MG63 (cell line): Measurements from ENCODE around the gene SYT2. TPM values are rescaled to one million over a fixed set of nuclear protein-coding genes. Genes with fewer than 3 reads are reported as not detected.
"Not testable (repeated sequence)": the region's sequence is repeated elsewhere in the genome, so short reads cannot be mapped to it uniquely, and the experiment has no call there.

Source experiments
- DNase-seq: peaks from one replicate; pipeline ENCODE4 v3.0.0-alpha.2; 2020
- H3K27me3 ChIP-seq: fragments of 250-450 bp; sonication (Bioruptor Pico); 2 replicates; pipeline ENCODE4 v1.5.1; 2020; ENCODE audit warnings: mild to moderate bottlenecking, moderate library complexity
- H3K36me3 ChIP-seq: fragments of 250-450 bp; sonication (Bioruptor Pico); 2 replicates; pipeline ENCODE4 v1.5.1; 2020; ENCODE audit warnings: mild to moderate bottlenecking, moderate library complexity
- H3K4me3 ChIP-seq: fragments of 250-450 bp; sonication (Bioruptor Pico); 2 replicates; pipeline ENCODE4 v1.5.1; 2020; ENCODE audit warnings: mild to moderate bottlenecking, moderate library complexity
- H3K9me3 ChIP-seq: fragments of 250-450 bp; sonication (Bioruptor Pico); 2 replicates; pipeline ENCODE4 v1.5.1; 2020; ENCODE audit warnings: mild to moderate bottlenecking, moderate library complexity
- total RNA-seq: library from RNA; depleted of rRNA; stranded (reverse); fragments of >200 nt; shearing (Covaris generic); gene quantifications from 2 replicates; pipeline ENCODE4 v1.2.3, GENCODE V29; 2014; ENCODE audit warnings: low replicate concordance

Gene SYT2
- total RNA-seq, 1 experiment from 2014 or later, result 0.03 TPM

GRCh38 chr1:202639500-202639899 is 70.8 kb downstream of the SYT2 start:
- Histone ChIP-seq H3K27me3 (peaks cover 25% of the 10 kb centered on the region), H3K4me3 (no peak overlapping the region), H3K36me3 (no peaks in the 10 kb centered on the region), H3K9me3 (no peaks in the 10 kb centered on the region)
- no peak for DNase-seq

DNA sequence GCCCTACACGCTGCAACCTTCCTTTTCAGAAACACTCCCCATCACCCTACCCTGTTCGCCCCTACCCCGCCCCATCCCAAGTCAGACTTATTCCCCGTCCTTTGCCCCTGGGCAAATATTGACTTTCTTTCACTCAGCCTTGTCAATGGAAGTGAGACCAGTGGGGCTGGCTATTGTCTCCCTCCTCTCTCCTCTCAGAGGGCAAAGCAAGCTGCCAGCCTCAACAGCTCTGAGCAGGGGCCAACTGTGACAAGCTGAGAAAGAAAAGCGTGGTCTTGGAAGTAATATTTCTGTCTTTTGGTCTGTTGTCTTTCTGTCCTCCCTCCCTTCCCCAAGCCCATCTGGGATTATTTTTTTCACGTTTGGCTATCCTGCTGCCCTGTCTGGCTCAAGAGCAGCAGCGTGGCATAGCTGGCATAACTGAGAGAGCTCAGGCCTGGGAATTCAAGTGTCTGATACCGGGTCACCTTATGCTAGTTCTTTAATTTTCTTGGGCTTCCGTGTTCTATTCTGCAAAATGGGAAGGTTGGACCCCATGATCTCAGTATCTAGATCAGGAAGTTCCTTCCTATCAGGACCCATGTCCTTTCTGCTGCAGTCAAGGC is 71.5 kb downstream of the SYT2 start:
- H3K36me3 ChIP-seq, H3K4me3 ChIP-seq, DNase-seq, H3K9me3 ChIP-seq: not testable (repeated sequence)
- H3K27me3 ChIP-seq, result peaks cover 18% of the 10 kb centered on the region

DNA sequence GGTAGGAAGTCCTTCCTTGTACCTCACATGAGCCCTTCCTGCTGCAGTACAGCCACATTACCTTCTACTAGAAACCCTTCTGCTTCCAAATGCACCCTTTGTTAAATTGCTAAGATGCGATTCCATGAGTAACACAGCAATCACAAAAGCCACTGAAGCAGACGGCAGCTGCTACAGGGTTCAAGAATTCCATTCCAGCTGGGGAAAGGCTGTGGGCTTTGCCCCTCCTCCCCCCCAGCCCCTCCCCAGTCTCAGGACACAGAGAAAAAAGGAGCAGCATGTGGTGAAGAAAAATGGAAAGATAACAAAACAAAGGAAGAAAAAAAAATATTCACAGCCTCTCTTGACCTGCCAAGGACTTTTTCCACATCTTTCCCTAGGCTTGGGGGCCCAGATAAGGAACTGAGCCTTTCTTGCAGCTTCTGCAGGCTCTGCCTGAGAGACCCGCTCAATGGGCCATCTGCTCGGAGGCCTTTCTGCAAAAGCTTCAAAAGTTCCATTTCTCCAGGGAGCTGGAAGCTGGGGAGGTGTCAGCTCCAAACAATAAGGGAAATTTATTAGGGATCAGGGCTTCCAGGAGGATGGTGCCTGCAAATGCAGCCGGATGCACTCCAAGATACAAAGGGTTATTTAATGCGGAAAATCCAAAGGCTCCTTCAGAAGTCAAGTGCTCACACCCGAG is 72.1 kb downstream of the SYT2 start:
- no peak for DNase-seq
- no peak overlapping the region for H3K4me3 ChIP-seq
- no peaks in the 10 kb centered on the region for H3K36me3 ChIP-seq
- no peaks in the 10 kb centered on the region for H3K9me3 ChIP-seq
- H3K27me3 ChIP-seq, result peaks cover 12% of the 10 kb centered on the region

- not testable (repeated sequence) for H3K4me3 ChIP-seq, DNase-seq, H3K9me3 ChIP-seq, H3K36me3 ChIP-seq, H3K27me3 ChIP-seq
Measured at GRCh38 chr1:202637321-202638018, 72.8 kb downstream of the SYT2 start.

GRCh38 chr1:202636171-202636570 is 74.1 kb downstream of the SYT2 start:
- H3K27me3 ChIP-seq, H3K9me3 ChIP-seq, DNase-seq, H3K36me3 ChIP-seq, H3K4me3 ChIP-seq: not testable (repeated sequence)

- DNase-seq, result no peak
- no peaks in the 10 kb centered on the region for H3K27me3 ChIP-seq
- H3K36me3 ChIP-seq, result no peaks in the 10 kb centered on the region
- H3K9me3 ChIP-seq, result no peaks in the 10 kb centered on the region
- H3K4me3 ChIP-seq, result no peak overlapping the region
Measured at GRCh38 chr1:202632241-202632640, 78.0 kb downstream of the SYT2 start.

DNA sequence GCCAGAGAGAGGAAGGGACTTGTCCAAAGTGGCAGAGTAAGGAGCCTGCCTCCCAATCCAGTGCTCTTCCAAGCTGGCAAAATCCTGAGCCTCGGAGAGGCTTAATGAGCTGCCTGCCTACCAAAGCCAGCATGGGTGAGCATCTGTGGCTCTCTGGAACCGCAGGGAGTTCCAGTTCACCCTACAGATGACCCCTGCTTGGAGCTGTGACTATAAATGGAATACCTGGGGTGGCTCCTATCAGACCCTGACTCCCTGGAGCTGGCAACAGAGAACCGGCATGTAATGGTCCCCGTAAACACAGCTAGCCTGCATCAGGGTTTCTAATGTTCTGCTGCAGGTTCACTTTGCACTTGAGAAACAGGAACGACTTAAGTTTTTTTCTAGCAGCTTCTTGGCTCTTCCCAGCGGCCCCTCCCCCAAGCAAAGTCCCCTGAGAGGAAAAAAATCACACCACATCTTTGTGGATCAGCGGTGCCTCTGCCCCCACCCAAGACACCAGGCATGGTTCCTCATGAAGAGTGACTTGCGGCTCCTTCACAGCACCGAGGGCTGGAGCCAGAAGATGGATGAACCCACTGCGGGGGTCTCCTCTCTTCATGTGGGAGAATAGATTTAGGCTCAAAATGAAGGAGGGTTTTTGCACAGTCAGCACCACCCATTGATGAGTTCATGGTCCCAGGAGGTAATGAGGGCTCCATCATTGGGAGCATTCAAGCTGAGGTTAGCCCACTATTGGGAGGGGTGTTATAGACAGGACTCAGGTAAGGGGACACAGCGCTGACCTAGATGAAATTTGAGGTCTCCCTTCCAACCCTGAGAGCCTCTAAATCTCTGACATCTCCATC is 79.0 kb downstream of the SYT2 start:
- no peak for DNase-seq
- Histone ChIP-seq H3K4me3 (no peak overlapping the region), H3K9me3 (no peaks in the 10 kb centered on the region), H3K27me3 (no peaks in the 10 kb centered on the region), H3K36me3 (no peaks in the 10 kb centered on the region)

GRCh38 chr1:202630541-202630940 is 79.7 kb downstream of the SYT2 start:
- no peaks in the 10 kb centered on the region for H3K27me3 ChIP-seq
- no peak overlapping the region for H3K4me3 ChIP-seq
- no peaks in the 10 kb centered on the region for H3K9me3 ChIP-seq
- no peaks in the 10 kb centered on the region for H3K36me3 ChIP-seq
- DNase-seq, result no peak

- DNase-seq, H3K27me3 ChIP-seq, H3K4me3 ChIP-seq, H3K9me3 ChIP-seq, H3K36me3 ChIP-seq: not testable (repeated sequence)
Measured at GRCh38 chr1:202630096-202630495, 80.2 kb downstream of the SYT2 start.

DNA sequence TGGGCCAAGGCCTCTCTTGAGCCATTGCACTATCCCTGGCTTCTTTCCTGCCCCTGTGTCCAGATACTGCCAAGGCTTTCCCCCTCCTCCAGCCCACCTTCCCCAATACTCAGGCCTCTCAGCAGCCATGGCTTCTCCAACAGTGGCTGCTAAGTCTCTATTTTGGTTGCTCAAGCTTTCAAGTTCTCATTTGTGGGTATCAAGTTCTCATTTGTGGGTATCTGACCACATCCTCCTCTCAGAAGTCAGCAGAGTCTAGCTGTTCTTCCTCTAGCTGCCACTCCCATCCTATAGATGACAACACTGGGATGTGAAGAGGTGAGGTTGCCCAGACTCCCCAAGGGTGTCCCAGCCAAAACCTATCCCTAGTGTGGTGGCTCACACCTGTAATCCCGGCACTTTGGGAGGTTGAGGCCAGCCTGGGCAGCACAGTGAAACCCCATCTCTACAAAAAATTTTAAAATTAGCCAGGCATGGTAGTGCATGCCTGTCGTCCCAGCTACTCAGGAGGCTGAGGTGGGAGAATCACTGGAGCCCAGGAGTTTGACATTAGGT is 80.9 kb downstream of the SYT2 start:
- DNase-seq, H3K4me3 ChIP-seq, H3K27me3 ChIP-seq, H3K36me3 ChIP-seq, H3K9me3 ChIP-seq: not testable (repeated sequence)

- no peaks in the 10 kb centered on the region for H3K9me3 ChIP-seq
- H3K4me3 ChIP-seq, result no peak overlapping the region
- DNase-seq, result no peak
- no peaks in the 10 kb centered on the region for H3K27me3 ChIP-seq
- H3K36me3 ChIP-seq, result no peaks in the 10 kb centered on the region
Measured at GRCh38 chr1:202628646-202629215, 81.5 kb downstream of the SYT2 start.

GRCh38 chr1:202627841-202628565 is 82.3 kb downstream of the SYT2 start:
- no peak for DNase-seq
- Histone ChIP-seq H3K36me3 (no peaks in the 10 kb centered on the region), H3K9me3 (no peaks in the 10 kb centered on the region), H3K27me3 (no peaks in the 10 kb centered on the region), H3K4me3 (no peak overlapping the region)

DNA sequence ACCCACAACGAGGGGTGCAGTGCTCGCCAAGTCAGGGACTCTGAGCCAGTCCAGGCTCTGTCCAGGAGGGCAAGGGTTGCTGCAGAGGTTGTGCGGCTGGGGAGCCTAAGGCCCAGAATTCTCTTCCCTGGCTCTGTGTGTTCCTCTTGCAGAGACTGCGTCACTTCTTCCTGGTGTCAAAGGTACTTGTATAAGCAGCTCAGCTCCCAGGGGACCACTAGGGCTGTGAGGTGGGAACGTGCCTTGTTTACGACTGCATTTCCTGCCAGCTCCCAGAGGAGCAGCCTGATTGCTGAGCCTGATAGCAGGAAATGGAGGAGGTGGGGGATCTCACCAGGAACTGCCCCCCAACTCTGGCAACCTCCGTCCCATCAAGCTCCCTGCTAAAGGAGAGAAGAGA is 83.2 kb downstream of the SYT2 start:
- DNase-seq, H3K36me3 ChIP-seq, H3K27me3 ChIP-seq, H3K9me3 ChIP-seq, H3K4me3 ChIP-seq: not testable (repeated sequence)

DNA sequence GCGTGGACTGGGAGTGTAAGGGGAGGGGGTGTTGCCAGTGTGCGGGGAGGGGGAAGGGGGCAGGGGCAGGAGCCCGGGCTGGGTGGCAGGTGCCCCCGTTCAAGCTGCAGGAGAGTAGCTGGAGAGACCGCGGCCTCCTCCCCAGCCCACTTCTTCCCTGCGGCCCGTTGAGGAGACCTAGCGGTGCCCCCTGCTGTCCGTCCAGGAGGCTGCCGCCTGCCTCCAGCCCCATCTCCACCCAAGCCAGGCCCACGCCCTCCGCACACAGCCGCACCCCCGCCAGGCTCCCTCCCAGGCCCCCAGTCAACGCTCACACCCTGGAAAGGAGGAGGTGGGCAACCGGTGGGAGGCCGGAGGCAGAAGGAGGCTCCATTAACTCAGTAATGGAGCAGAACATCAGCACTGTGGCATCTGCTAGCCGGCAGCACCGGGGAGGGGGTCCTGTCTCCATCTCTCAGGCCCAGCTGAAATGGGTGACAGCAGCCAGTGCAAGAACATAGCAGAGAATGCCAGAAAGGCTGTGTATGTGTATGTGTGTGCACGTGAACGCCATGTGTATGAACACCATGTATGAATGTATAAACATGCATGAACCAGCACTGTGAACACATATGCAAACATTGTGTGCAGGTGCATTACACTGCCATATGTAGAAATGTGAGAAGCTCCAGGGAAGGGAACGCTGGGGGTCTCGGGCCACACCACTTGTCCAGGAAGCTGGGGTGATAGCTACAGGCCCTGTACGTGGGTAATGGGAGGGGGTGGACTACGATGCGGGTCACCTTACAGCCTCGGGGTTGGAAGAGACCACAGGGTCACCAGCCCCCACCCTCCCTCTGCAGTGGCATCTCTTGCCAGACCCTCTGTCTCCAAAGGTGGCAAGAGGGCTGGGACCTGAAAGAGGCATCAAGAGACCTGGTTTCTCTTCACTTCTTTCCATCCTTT is 84.6 kb downstream of the SYT2 start:
- DNase-seq, result peak; percentile 77
- H3K9me3 ChIP-seq, result no peaks in the 10 kb centered on the region
- no peaks in the 10 kb centered on the region for H3K36me3 ChIP-seq
- no peak overlapping the region for H3K4me3 ChIP-seq
- H3K27me3 ChIP-seq, result no peaks in the 10 kb centered on the region

DNA sequence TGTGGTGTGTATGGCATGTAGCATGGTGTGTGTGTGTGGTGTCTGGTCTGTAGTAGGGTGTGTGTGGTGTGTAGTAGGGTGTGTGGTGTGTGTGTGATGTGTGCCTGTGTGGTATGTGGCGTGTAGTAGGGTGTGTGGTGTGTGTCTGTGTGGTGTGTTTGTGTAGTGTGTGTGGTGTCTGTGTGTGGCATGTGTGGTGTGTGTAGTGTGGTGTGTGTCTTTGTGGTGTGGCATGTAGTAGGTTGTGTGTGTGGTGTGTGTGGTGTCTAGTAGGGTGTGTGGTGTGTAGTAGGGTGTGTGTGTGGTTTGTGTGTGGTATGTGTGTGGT is 85.5 kb downstream of the SYT2 start:
- Histone ChIP-seq H3K27me3 (no peaks in the 10 kb centered on the region), H3K36me3 (no peaks in the 10 kb centered on the region), H3K4me3 (no peak overlapping the region), H3K9me3 (no peaks in the 10 kb centered on the region)
- no peak for DNase-seq
